Adrenal gland (tissue), 12 donors: ENCODE data around the gene SIX1. TPM values are rescaled to one million over a fixed set of nuclear protein-coding genes. Genes with fewer than 3 reads are reported as not detected.

ENCODE experiments used
- DNase-seq, 7 donors: peaks; one replicate each; pipeline ENCODE4 v3.0.0-alpha.2; 2019 to 2020
- H3K27ac ChIP-seq, 5 donors: fragments of 200-600 bp; sonication (generic) in 4 of 5; 1 replicate in 3 of 5; 2 replicates in 2 of 5; pipeline versions ENCODE4 v1.5.1 to v1.8.0; 2016 to 2020; ENCODE audit warnings: mild to moderate bottlenecking in 1 of 5
- H3K27me3 ChIP-seq: fragments of 200-600 bp; 2 replicates; pipeline ENCODE4 v1.8.0; 2021
- H3K36me3 ChIP-seq, 2 donors: fragments of 200-600 bp; replicated peaks in 1 of 2; 1 replicate in 1 of 2; 2 replicates in 1 of 2; pipeline versions ENCODE4 v1.5.1 to v1.8.0; 2018 to 2022
- H3K4me1 ChIP-seq, 2 donors: fragments of 200-600 bp; replicated peaks in 1 of 2; 1 replicate in 1 of 2; 2 replicates in 1 of 2; pipeline versions ENCODE4 v1.5.1 to v1.8.0; 2018 to 2021
- H3K4me3 ChIP-seq, 4 donors: fragments of 200-600 bp; sonication (generic) in 3 of 4; one replicate each; pipeline ENCODE4 v1.5.1; 2016 to 2018
- H3K9me3 ChIP-seq, 3 donors: fragments of 200-600 bp; sonication (generic) in 1 of 3; replicated peaks in 1 of 3; 1 replicate in 2 of 3; 2 replicates in 1 of 3; pipeline versions ENCODE4 v1.5.1 to v1.8.0; 2016 to 2021
- POLR2A ChIP-seq, 2 donors: fragments of 450-650 bp; IDR thresholded peaks; one replicate each; pipeline ENCODE4 v1.6.1; 2017; ENCODE audit warnings: antibody characterized with exemption in 2 of 2, mild to moderate bottlenecking in 2 of 2, moderate library complexity in 1 of 2
- WGBS, 4 donors: extraction: QIAGEN DNeasy Blood & Tissue Kit in 2 of 4; methylation state at CpG; one replicate each; pipeline versions ENCODE4 v1.1.5 to v1.1.7; 2013 to 2017; 5-methylcytosine and 5-hydroxymethylcytosine counted together
- intact Hi-C, 2 donors: fragments of 100-400 bp; cut with DNase I; formaldehyde crosslinking; loops; one replicate each; pipeline versions ENCODE4 v1.14.1 to v1.15.0; 2022 to 2023
- polyA plus RNA-seq, 3 donors: library from polyadenylated mRNA; stranded (reverse); fragments of 200-250 nt in 2 of 3; fragments of 350-450 nt in 1 of 3; fragmentation: Illumina TruSeq in 1 of 3; extraction: RNeasy Lipid Tissue Mini Kit (QIAGEN cat#74804) in 1 of 3; gene quantifications; one replicate each; pipeline ENCODE4 v1.2.3, GENCODE V29; 2013 to 2014
- total RNA-seq, 9 donors: library from RNA; depleted of rRNA in 4 of 9; stranded (reverse); fragments of >200 nt in 4 of 9; fragments of 120-200 nt in 1 of 9; fragmentation: NEBNext Ultra II Directional in 1 of 9; extraction: Animal tissue kit (Norgen Biotek cat#: 25700) in 1 of 9; gene quantifications; one replicate each; pipeline versions ENCODE4 v1.1.0 to v1.2.4, GENCODE V29; 2013 to 2023
- TF ChIP-seq, protein P1 (sequence below), 6 experiments: fragments of 450-650 bp in 4 of 6; fragments of 200-600 bp in 2 of 6; sonication (generic) in 1 of 6; IDR thresholded peaks; 1 replicate in 5 of 6; 2 replicates in 1 of 6; pipeline versions ENCODE4 v1.5.1 to v1.8.0; 2016 to 2021; ENCODE audit warnings: antibody characterized with exemption in 6 of 6, mild to moderate bottlenecking in 2 of 6, moderate library complexity in 1 of 6
- donor health status: healthy with polysubstance abuse.
- donor health status: Bipolar disorder and iron deficiency.
- donor health status: DM: yes; HTN: yes; CAD: no.
- donor health status: DM: no; HTN: no; CAD: no.
- donor health status: DM: no; HTN: no; CAD: no.
- donor health status: DM: yes; HTN: yes; CAD: no.

Gene SIX1
- total and polyA plus RNA-seq, 12 donors = 0.11 to 0.96 (median 0.57) TPM

DNA sequence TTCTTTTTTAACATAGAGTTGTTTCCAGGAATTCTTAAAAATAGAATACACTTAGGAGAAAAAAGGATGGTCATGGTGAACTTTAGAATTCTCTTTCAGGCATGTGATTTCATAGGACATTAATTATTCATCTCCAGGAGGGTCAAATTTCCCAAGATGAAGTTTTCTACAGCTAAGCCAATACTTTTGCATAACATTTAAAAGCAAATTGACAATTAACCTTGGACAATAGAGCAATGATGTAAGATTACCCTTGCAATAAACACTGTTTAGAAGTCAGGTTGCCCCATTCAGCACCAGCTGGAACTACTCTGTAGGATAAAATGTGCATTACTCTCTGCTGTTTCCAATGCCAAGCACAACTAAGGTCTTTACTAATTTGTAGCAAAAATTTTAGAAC is 49.5 kb downstream of the SIX1 start:
- no peaks in the 10 kb centered on the region for H3K9me3 ChIP-seq
- H3K4me3 ChIP-seq = no peak overlapping the region
- TF ChIP-seq, protein P1, sequence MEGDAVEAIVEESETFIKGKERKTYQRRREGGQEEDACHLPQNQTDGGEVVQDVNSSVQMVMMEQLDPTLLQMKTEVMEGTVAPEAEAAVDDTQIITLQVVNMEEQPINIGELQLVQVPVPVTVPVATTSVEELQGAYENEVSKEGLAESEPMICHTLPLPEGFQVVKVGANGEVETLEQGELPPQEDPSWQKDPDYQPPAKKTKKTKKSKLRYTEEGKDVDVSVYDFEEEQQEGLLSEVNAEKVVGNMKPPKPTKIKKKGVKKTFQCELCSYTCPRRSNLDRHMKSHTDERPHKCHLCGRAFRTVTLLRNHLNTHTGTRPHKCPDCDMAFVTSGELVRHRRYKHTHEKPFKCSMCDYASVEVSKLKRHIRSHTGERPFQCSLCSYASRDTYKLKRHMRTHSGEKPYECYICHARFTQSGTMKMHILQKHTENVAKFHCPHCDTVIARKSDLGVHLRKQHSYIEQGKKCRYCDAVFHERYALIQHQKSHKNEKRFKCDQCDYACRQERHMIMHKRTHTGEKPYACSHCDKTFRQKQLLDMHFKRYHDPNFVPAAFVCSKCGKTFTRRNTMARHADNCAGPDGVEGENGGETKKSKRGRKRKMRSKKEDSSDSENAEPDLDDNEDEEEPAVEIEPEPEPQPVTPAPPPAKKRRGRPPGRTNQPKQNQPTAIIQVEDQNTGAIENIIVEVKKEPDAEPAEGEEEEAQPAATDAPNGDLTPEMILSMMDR (IDR thresholded peaks at IDR 0.05) = no peak
- no peak for TF ChIP-seq POLR2A (IDR thresholded peaks at IDR 0.05)
- DNase-seq = no peak
- no peaks in the 10 kb centered on the region for H3K36me3 ChIP-seq
- intact Hi-C loops = no loop called here
- no peak overlapping the region for H3K27ac ChIP-seq
- no peaks in the 10 kb centered on the region for H3K4me1 ChIP-seq
- no peaks in the 10 kb centered on the region for H3K27me3 ChIP-seq

- Histone ChIP-seq H3K9me3 (no peaks in the 10 kb centered on the region), H3K4me1 (no peaks in the 10 kb centered on the region), H3K27me3 (no peaks in the 10 kb centered on the region), H3K27ac (no peak overlapping the region), H3K4me3 (no peak overlapping the region), H3K36me3 (no peaks in the 10 kb centered on the region)
- no peak for DNase-seq
- intact Hi-C loops = no loop called here
- TF ChIP-seq POLR2A (IDR thresholded peaks at IDR 0.05) = no peak
Measured at GRCh38 chr14:60596139-60596538, 53.1 kb downstream of the SIX1 start.

GRCh38 chr14:60594062-60594461 is 55.2 kb downstream of the SIX1 start:
- Histone ChIP-seq H3K36me3 (no peaks in the 10 kb centered on the region), H3K27ac (no peak overlapping the region), H3K4me3 (no peak overlapping the region), H3K27me3 (no peaks in the 10 kb centered on the region), H3K4me1 (no peaks in the 10 kb centered on the region), H3K9me3 (no peaks in the 10 kb centered on the region)
- intact Hi-C loops = no loop called here
- DNase-seq = no peak
- 78 to 86% (median 83%) methylated on average over 3 of the region's 3 CpGs for WGBS, 4 donors
- TF ChIP-seq, protein P1 (IDR thresholded peaks at IDR 0.05) = no peak
- TF ChIP-seq POLR2A (IDR thresholded peaks at IDR 0.05) = no peak

Other genes starting within 250 kb of the SIX1 start
- under 1 TPM in 2 of 9 donors, not detected in 7; 0.39 to 0.91 TPM for gene C14orf39, start 163.4 kb downstream of the SIX1 start, total RNA-seq
- under 1 TPM; 0.24 to 0.68 (median 0.40) TPM for gene C14orf39, start 163.4 kb downstream of the SIX1 start, polyA plus RNA-seq
- gene SIX6, start 140.3 kb downstream of the SIX1 start, total RNA-seq = not detected
- gene SIX6, start 140.3 kb downstream of the SIX1 start, polyA plus RNA-seq = under 1 TPM in 1 of 3 donors, not detected in 2; 0.08 TPM
- 1 to 10 TPM in 8 of 9 donors, under 1 TPM in 1; 0.98 to 3.9 (median 3.1) TPM for gene SIX4, start 74.9 kb upstream of the SIX1 start, total RNA-seq
- gene SIX4, start 74.9 kb upstream of the SIX1 start, polyA plus RNA-seq = 1 to 10 TPM in 1 of 3 donors, under 1 TPM in 2; 0.40 to 1.5 (median 0.64) TPM
- 10 to 100 TPM; 11.7 to 69.2 (median 31.4) TPM for gene MNAT1, start 85.3 kb upstream of the SIX1 start, total RNA-seq
- 10 to 100 TPM; 16.3 to 42.4 (median 17.5) TPM for gene MNAT1, start 85.3 kb upstream of the SIX1 start, polyA plus RNA-seq